Lower lobe of right lung (tissue), 2 donors: ENCODE measurements around the gene ZBED4. TPM values are rescaled to one million over a fixed set of nuclear protein-coding genes. Genes with fewer than 3 reads are reported as not detected.
A peak's percentile ranks its signal among the peaks of the same experiment; 100 is the strongest.

ENCODE experiments used
- ATAC-seq, 2 donors: fragments of 200-7000 bp; cut with Tn5 transposase; one replicate each; pipeline ENCODE4 v1.9.1; 2020 to 2022; ENCODE audit warnings: mild to moderate bottlenecking in 2 of 2, moderate library complexity in 2 of 2
- DNase-seq: peaks from one replicate; pipeline ENCODE4 v3.0.0-alpha.2; 2020
- H3K27ac ChIP-seq: fragments of 200-600 bp; one replicate; pipeline ENCODE4 v1.8.0; 2022
- H3K27me3 ChIP-seq: fragments of 200-600 bp; one replicate; pipeline ENCODE4 v1.8.0; 2022; ENCODE audit warnings: low read depth
- H3K36me3 ChIP-seq: fragments of 200-600 bp; one replicate; pipeline ENCODE4 v1.8.0; 2022; ENCODE audit warnings: mild to moderate bottlenecking
- H3K4me1 ChIP-seq: fragments of 200-600 bp; one replicate; pipeline ENCODE4 v1.8.0; 2022
- H3K4me3 ChIP-seq: fragments of 200-600 bp; one replicate; pipeline ENCODE4 v1.8.0; 2022; ENCODE audit warnings: mild to moderate bottlenecking
- H3K9me3 ChIP-seq: fragments of 200-600 bp; one replicate; pipeline ENCODE4 v1.8.0; 2022
- CTCF ChIP-seq: fragments of 200-600 bp; IDR thresholded peaks from one replicate; pipeline ENCODE4 v1.8.0; 2022; ENCODE audit warnings: antibody characterized with exemption, mild to moderate bottlenecking
- intact Hi-C: fragments of 100-400 bp; cut with DNase I; formaldehyde crosslinking; loops from one replicate; pipeline ENCODE4 v1.11.0; 2022
- total RNA-seq: library from RNA; stranded (reverse); fragmentation: NEBNext Ultra II Directional; extraction: Animal tissue kit (Norgen Biotek cat#: 25700); gene quantifications from one replicate; pipeline ENCODE4 v1.2.1, GENCODE V29; 2021
- donor health status: DM: no; HTN: yes; CAD: no; lungs with severe emphysema.

Gene ZBED4
- total RNA-seq, 1 donor from 2014 or later: 12.7 TPM

GRCh38 chr22:49899530-49899929, 45.9 kb downstream of the ZBED4 start:
- peaks cover 38% of the 10 kb centered on the region for H3K36me3 ChIP-seq
- no peaks in the 10 kb centered on the region for H3K27me3 ChIP-seq
- intact Hi-C loops: no loop called here
- no peaks in the 10 kb centered on the region for H3K9me3 ChIP-seq
- H3K4me3 ChIP-seq: no peak overlapping the region
- no peak for TF ChIP-seq CTCF
- no peak overlapping the region for H3K27ac ChIP-seq
- H3K4me1 ChIP-seq: no peaks in the 10 kb centered on the region
- no peak for DNase-seq
- no peak for ATAC-seq

- Histone ChIP-seq H3K4me3 (no peak overlapping the region), H3K36me3 (peaks cover 47% of the 10 kb centered on the region), H3K27me3 (no peaks in the 10 kb centered on the region), H3K9me3 (no peaks in the 10 kb centered on the region), H3K4me1 (no peaks in the 10 kb centered on the region), H3K27ac (no peak overlapping the region)
- DNase-seq (no peak), ATAC-seq (peak in 1 of 2 donors; percentile 22)
- no peak for TF ChIP-seq CTCF
- intact Hi-C loops: no loop called here
These were observed 47.0 kb downstream of the ZBED4 start for GRCh38 chr22:49900441-49901230.

- Histone ChIP-seq H3K4me3 (no peak overlapping the region), H3K9me3 (no peaks in the 10 kb centered on the region), H3K36me3 (peaks cover 54% of the 10 kb centered on the region), H3K4me1 (no peaks in the 10 kb centered on the region), H3K27me3 (no peaks in the 10 kb centered on the region), H3K27ac (no peak overlapping the region)
- intact Hi-C loops: no loop called here
- ATAC-seq (no peak), DNase-seq (no peak)
- TF ChIP-seq CTCF: no peak
These were observed 47.8 kb downstream of the ZBED4 start for GRCh38 chr22:49901457-49901856.

- intact Hi-C loops: no loop called here
- no peak for DNase-seq
- Histone ChIP-seq H3K27ac (no peak overlapping the region), H3K9me3 (no peaks in the 10 kb centered on the region), H3K36me3 (peaks cover 73% of the 10 kb centered on the region), H3K27me3 (no peaks in the 10 kb centered on the region), H3K4me3 (no peak overlapping the region), H3K4me1 (no peaks in the 10 kb centered on the region)
- no peak for TF ChIP-seq CTCF
- ATAC-seq: no peak
These were observed 49.8 kb downstream of the ZBED4 start for GRCh38 chr22:49903322-49904039.

GRCh38 chr22:49904040-49904369, 50.4 kb downstream of the ZBED4 start:
- no peaks in the 10 kb centered on the region for H3K9me3 ChIP-seq
- intact Hi-C loops: no loop called here
- H3K27ac ChIP-seq: no peak overlapping the region
- H3K4me3 ChIP-seq: no peak overlapping the region
- peaks cover 79% of the 10 kb centered on the region for H3K36me3 ChIP-seq
- ATAC-seq (no peak), DNase-seq (no peak)
- H3K4me1 ChIP-seq: no peaks in the 10 kb centered on the region
- H3K27me3 ChIP-seq: no peaks in the 10 kb centered on the region
- TF ChIP-seq CTCF: no peak
